Thoracic aorta (tissue), 2 donors: ENCODE results near the gene CAMSAP2. TPM values are rescaled to one million over a fixed set of nuclear protein-coding genes. Genes with fewer than 3 reads are reported as not detected.

Experiments
- ATAC-seq: fragments of 150-250 bp; one replicate; pipeline ENCODE4 v1.8.0; 2017; ENCODE audit warnings: low read depth; ENCODE audit not compliant: insufficient number of reproducible peaks, low FRiP score
- DNase-seq: peaks from one replicate; pipeline ENCODE4 v3.0.0-alpha.2; 2020; ENCODE audit warnings: low spot score
- H3K27ac ChIP-seq, 2 donors: fragments of 200-600 bp; sonication (generic); 1 replicate in 1 of 2; 2 replicates in 1 of 2; pipeline ENCODE4 v1.5.1; 2016; ENCODE audit warnings: mild to moderate bottlenecking in 2 of 2, moderate library complexity in 2 of 2
- H3K27me3 ChIP-seq: fragments of 200-600 bp; sonication (generic); replicated peaks from 2 replicates; pipeline ENCODE4 v1.6.0; 2016; ENCODE audit warnings: mild to moderate bottlenecking; ENCODE audit not compliant: insufficient read depth
- H3K36me3 ChIP-seq: fragments of 200-600 bp; sonication (generic); one replicate; pipeline ENCODE4 v1.5.1; 2016
- H3K4me1 ChIP-seq, 2 donors: fragments of 200-600 bp; sonication (generic); 1 replicate in 1 of 2; 2 replicates in 1 of 2; pipeline versions ENCODE4 v1.5.1 to v1.6.0; 2016; ENCODE audit warnings: low read depth in 2 of 2, mild to moderate bottlenecking in 1 of 2; ENCODE audit not compliant: control insufficient read depth in 1 of 2
- H3K4me3 ChIP-seq: fragments of 200-600 bp; sonication (generic); 2 replicates; pipeline ENCODE4 v1.5.1; 2016; ENCODE audit warnings: mild to moderate bottlenecking
- H3K9me3 ChIP-seq: fragments of 200-600 bp; sonication (generic); 2 replicates; pipeline ENCODE4 v1.5.1; 2016
- total RNA-seq, 2 donors: library from RNA; depleted of rRNA; stranded (reverse); fragments of >200 nt; gene quantifications; one replicate each; pipeline versions ENCODE4 v1.1.0 to v1.2.3, GENCODE V29; 2016
- TF ChIP-seq, protein P1 (sequence below): fragments of 200-600 bp; sonication (generic); IDR thresholded peaks from one replicate; pipeline ENCODE4 v1.5.1; 2019; ENCODE audit warnings: antibody characterized with exemption

Gene CAMSAP2
- total RNA-seq, 2 donors from 2014 or later, result 46.4 to 60.7 TPM

GRCh38 chr1:200710166-200710565 lies 28.5 kb upstream of the CAMSAP2 start:
- no peak for ATAC-seq
- Histone ChIP-seq H3K4me1 (no peaks in the 10 kb centered on the region), H3K9me3 (no peaks in the 10 kb centered on the region), H3K27ac (no peak overlapping the region), H3K4me3 (no peak overlapping the region), H3K27me3 (no peaks in the 10 kb centered on the region), H3K36me3 (no peaks in the 10 kb centered on the region)
- DNase-seq, result no peak
- TF ChIP-seq, protein P1, sequence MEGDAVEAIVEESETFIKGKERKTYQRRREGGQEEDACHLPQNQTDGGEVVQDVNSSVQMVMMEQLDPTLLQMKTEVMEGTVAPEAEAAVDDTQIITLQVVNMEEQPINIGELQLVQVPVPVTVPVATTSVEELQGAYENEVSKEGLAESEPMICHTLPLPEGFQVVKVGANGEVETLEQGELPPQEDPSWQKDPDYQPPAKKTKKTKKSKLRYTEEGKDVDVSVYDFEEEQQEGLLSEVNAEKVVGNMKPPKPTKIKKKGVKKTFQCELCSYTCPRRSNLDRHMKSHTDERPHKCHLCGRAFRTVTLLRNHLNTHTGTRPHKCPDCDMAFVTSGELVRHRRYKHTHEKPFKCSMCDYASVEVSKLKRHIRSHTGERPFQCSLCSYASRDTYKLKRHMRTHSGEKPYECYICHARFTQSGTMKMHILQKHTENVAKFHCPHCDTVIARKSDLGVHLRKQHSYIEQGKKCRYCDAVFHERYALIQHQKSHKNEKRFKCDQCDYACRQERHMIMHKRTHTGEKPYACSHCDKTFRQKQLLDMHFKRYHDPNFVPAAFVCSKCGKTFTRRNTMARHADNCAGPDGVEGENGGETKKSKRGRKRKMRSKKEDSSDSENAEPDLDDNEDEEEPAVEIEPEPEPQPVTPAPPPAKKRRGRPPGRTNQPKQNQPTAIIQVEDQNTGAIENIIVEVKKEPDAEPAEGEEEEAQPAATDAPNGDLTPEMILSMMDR, result no peak

- ATAC-seq, result no peak
These were observed 24.0 kb upstream of the CAMSAP2 start for GRCh38 chr1:200714504-200715187.

DNA sequence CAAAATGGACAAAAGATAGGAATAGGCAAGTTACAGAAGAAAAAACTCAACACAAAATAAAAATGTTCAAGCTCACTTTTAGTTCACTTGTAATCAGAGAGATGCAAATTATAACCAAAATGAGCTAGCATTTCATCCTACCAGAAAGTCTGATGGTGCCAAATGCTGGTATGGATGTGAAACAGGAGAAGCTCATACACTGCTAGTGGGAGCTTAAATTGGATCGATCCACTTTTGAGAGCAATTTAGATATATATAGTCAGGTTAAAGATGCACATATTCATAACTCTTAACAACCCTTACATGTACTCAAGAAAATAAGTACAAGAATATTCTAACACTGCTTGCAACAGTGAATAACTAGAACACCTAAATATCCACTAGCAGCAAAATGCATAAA lies 18.5 kb upstream of the CAMSAP2 start:
- Histone ChIP-seq H3K27me3 (no peaks in the 10 kb centered on the region), H3K27ac (no peak overlapping the region), H3K4me3 (no peak overlapping the region), H3K4me1 (peaks cover 0 to 6% of the 10 kb centered on the region in 2 donors), H3K9me3 (no peaks in the 10 kb centered on the region), H3K36me3 (no peaks in the 10 kb centered on the region)
- DNase-seq (no peak), ATAC-seq (no peak)
- TF ChIP-seq, protein P1, result no peak

More at GRCh38 chr1:200714504-200715187, 24.0 kb upstream of the CAMSAP2 start:
- H3K27me3 ChIP-seq, result no peaks in the 10 kb centered on the region
- DNase-seq, result no peak
- H3K9me3 ChIP-seq, result no peaks in the 10 kb centered on the region
- TF ChIP-seq, protein P1, result no peak
- no peaks in the 10 kb centered on the region for H3K36me3 ChIP-seq
- H3K4me1 ChIP-seq, result no peaks in the 10 kb centered on the region
- H3K4me3 ChIP-seq, result no peak overlapping the region
- H3K27ac ChIP-seq, result no peak overlapping the region

DNA sequence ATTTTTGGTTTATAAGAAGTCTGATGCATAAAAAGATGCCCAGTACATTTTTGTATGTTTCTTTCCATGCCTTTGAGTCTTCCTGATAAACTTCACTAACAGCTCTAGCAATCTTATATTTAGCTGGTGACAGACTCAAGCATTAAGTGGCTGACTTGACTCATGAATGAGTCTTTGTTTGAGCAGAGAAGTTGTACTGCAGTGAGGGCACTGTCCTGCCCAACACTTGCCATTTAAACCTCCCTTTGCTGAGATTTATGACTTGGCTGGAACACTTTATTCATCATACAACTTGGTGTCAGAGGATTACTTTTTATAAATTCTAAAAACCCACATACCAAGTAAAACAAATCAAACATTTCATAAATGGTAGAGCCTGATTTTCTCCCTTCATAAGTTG lies 14.6 kb upstream of the CAMSAP2 start:
- ATAC-seq (no peak), DNase-seq (no peak)
- H3K4me3 ChIP-seq, result no peak overlapping the region
- no peak overlapping the region for H3K27ac ChIP-seq
- H3K36me3 ChIP-seq, result no peaks in the 10 kb centered on the region
- H3K27me3 ChIP-seq, result no peaks in the 10 kb centered on the region
- TF ChIP-seq, protein P1, result no peak
- H3K4me1 ChIP-seq, result peaks cover 0 to 11% of the 10 kb centered on the region in 2 donors
- H3K9me3 ChIP-seq, result no peaks in the 10 kb centered on the region

- ATAC-seq (no peak), DNase-seq (no peak)
- Histone ChIP-seq H3K9me3 (no peaks in the 10 kb centered on the region), H3K36me3 (no peaks in the 10 kb centered on the region), H3K4me3 (no peak overlapping the region), H3K27ac (no peak overlapping the region), H3K27me3 (no peaks in the 10 kb centered on the region), H3K4me1 (peaks cover 3 to 26% of the 10 kb centered on the region in 2 donors)
- TF ChIP-seq, protein P1, result no peak
These were observed 11.4 kb upstream of the CAMSAP2 start for GRCh38 chr1:200727257-200727656.
